ENCODE data around the gene MAST1. TPM values are rescaled to one million over a fixed set of nuclear protein-coding genes. Genes with fewer than 3 reads are reported as not detected.

Gene MAST1
- total RNA-seq, 1 donor = 7.3 TPM

DNA sequence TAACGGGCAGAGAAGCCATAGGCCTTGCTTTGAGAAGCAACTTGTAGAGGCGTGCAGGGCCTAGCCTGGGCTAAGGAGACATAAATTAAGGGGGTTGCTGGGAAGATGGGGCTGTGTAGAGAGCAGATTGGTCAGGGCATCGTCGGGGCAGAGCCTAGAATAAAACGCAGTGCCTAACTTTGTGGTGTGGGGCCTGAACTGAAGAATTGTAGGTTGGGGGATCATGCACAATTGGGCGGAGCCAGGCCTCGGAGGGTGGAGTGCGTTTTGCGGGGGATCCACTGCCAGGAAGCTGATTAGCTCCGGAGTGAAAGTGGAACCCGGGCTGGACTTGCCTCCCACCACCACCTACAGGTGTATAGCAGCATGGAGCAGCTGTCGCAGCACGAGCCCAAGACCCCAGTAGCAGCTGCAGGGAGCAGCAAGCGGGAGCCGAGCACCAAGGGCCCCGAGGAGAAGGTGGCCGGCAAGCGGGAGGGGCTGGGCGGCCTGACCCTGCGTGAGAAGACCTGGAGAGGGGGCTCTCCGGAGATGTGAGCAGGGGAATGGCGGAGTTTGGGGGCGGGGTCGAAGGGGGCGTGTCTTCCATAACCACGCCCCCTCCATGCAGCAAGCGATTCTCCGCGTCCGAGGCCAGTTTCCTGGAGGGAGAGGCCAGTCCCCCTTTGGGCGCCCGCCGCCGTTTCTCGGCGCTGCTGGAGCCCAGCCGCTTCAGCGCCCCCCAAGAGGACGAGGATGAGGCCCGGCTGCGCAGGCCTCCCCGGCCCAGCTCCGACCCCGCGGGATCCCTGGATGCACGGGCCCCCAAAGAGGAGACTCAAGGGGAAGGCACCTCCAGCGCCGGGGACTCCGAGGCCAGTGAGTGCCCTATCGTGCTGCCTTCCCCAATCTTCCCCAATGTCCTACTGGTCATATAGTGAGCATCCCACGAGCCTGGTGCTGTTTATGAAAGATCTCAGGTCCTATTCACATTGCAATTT is 29.1 kb downstream of the MAST1 start:
- peak; percentile 42 to 88 (median 88) for DNase-seq (ENCODE audit: low read depth in 2 of 3, low spot score in 2 of 3)

DNA sequence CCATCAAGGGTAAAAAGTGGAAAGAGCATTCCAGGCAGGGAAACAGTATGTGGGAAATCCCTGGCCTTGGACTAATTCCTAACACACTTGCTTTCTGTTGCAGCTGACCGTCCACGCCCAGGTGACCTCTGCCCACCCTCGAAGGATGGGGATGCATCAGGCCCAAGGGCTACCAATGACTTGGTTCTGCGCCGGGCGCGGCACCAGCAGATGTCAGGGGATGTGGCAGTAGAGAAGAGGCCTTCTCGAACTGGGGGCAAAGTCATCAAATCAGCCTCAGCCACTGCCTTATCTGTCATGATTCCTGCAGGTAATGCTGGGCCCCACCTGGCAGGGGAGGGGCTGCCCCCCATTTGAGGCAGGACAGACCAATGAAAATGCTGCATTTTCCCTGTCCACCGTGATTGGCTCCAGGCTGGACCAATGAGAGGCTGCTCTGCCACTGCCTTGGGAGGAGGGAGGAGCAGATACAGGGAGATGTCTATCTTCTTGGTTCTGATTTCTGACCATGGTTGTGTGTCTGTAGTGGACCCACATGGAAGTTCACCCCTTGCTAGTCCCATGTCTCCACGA is 30.3 kb downstream of the MAST1 start:
- DNase-seq (ENCODE audit: low read depth in 2 of 3, low spot score in 2 of 3) = peak in 1 of 3 donors; percentile 29

DNA sequence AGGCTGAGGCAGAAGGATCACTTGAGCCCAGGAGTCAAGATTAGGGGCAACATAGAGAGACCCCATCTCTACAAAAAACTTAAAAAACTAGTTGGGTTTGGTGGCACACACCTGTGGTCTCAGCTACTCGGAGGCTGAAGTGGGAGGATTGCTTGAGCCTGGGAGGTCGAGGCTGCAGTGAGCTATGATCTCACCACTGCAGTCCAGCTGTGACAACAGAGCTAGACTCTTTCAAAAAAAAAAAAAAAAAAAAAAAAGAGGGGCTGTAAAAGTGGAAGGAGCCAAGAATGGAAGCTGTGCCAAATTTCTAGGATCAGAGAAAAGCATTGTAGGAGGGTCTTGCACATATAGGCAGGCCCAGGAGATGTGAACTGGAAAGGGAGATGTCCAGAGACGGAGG is 33.4 kb downstream of the MAST1 start:
- no peak for DNase-seq (ENCODE audit: low read depth in 2 of 3, low spot score in 2 of 3)

DNA sequence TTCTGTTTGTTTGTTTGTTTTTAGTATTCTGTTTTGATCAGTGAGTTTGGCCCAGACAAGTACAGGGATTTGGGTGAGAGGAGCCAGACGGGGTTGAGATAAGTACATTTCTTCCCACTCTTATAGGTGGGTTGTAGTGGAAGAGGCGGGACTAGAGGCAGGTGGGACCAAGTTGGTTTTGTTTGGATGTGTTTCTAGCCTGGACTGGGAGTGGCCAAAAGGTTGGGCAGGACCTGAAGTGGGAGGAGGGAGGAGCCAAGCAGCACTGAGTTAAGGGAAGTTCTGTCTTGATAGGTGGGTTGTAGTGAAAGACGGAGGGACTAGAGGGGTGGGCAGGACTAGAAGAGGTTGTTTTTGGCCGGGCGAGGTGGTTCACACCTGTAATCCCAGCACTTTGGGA is 33.9 kb downstream of the MAST1 start:
- DNase-seq (ENCODE audit: low read depth in 2 of 3, low spot score in 2 of 3) = no peak

DNA sequence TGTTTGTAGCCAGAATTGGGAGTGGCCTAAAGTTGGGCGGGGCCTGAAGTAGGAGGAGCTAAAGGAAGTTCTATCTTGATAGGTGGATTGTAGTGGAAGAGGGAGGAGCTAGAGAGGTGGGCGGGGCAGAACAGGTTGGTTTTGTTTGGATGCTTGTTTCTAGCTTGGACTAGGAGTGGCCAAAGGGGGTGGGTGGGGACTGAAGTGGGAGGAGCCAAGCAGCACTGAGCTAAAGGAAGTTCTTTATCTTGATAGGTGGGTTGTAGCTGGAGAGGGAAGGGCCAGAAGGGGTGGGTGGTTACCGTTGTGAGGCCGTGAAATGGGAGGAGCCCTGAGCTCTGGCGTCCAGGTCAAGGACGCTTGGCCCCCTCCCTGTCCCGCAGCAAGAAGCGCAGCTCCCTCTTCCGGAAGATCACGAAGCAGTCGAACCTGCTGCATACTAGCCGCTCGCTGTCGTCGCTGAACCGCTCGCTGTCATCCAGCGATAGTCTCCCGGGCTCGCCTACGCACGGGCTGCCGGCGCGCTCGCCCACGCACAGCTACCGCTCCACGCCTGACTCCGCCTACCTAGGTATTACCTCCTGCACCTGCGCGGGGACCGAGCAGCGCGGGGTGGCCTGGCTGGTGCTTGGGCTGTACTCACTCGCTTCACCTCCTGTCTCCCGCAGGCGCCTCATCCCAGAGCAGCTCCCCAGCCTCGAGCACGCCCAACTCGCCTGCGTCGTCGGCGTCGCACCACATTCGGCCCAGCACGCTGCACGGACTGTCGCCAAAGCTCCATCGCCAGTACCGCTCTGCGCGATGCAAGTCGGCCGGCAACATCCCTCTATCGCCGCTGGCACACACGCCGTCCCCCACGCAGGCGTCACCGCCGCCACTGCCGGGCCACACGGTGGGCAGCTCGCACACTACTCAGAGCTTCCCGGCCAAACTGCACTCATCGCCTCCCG is 34.9 kb downstream of the MAST1 start:
- DNase-seq (ENCODE audit: low read depth in 2 of 3, low spot score in 2 of 3) = peak in 2 of 3 donors; percentile 81

DNA sequence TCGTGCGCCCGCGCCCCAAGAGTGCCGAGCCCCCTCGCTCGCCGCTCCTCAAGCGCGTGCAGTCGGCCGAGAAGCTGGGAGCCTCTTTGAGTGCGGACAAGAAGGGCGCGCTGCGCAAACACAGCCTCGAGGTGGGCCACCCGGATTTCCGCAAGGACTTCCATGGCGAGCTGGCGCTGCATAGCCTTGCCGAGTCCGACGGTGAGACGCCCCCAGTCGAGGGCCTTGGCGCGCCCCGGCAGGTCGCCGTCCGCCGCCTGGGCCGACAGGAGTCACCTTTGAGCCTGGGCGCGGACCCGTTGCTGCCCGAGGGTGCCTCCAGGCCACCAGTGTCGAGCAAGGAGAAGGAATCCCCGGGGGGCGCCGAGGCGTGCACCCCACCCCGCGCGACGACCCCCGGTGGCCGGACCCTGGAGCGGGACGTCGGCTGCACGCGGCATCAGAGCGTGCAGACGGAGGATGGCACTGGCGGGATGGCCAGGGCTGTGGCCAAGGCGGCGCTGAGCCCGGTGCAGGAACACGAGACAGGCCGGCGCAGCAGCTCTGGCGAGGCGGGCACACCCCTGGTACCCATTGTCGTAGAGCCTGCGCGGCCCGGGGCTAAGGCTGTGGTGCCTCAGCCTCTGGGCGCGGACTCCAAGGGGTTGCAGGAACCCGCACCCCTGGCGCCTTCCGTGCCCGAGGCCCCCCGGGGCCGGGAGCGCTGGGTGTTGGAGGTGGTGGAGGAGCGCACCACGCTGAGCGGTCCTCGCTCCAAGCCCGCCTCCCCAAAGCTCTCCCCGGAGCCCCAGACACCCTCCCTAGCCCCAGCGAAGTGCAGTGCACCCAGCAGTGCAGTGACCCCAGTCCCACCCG is 35.8 kb downstream of the MAST1 start:
- no peak for DNase-seq (ENCODE audit: low read depth in 2 of 3, low spot score in 2 of 3)

DNA sequence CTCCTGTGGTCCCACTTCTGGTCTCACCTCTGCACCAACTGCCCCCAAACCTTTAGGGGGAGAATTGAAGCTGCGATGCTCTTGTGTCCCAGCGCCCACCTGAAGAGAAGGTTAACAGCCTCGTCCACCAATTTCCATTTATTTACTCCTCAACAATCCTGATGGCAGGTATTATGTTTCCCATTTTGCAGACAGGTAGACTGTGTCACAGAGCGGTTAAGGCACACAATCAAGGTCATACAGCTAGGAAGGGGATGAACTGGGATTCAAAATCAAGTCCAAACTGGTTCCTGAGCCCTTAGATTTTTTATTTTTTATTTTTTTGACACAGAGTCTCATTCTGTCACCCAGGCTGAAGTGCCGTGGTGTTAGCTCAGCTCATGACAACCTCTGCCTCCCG is 36.8 kb downstream of the MAST1 start:
- DNase-seq (ENCODE audit: low read depth in 2 of 3, low spot score in 2 of 3) = no peak

DNA sequence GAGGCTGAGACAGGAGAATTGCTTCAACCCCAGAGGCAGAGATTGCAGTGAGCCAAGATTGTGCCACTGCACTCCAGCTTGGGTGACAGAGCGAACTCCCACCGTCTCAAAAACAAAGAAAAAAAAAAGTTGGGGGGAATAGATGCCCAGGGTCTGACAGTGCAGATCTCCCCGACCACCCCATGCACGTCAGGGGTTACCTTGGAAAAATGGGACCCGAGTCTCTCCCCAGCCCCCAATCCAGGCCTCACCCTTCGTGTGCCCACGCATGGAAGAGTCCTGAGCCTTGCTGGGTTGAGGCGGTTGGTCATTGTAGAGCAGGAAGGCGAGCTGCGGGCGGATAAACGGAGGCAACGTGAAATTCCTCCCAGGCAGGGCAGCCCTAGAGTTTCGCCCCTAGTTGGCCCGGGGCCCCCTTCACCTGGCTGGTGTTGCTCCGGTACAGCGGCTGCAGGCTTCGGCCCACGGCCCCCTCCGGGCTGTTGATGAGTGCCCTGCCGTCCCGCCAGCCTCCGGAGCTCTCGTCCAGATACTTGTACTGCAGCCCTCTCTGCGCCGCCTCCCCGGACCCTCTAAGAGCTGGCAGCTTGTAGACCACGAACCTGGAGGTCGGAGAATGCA is 42.3 kb downstream of the MAST1 start:
- peak in 1 of 3 donors; percentile 17 for DNase-seq (ENCODE audit: low read depth in 2 of 3, low spot score in 2 of 3)

DNA sequence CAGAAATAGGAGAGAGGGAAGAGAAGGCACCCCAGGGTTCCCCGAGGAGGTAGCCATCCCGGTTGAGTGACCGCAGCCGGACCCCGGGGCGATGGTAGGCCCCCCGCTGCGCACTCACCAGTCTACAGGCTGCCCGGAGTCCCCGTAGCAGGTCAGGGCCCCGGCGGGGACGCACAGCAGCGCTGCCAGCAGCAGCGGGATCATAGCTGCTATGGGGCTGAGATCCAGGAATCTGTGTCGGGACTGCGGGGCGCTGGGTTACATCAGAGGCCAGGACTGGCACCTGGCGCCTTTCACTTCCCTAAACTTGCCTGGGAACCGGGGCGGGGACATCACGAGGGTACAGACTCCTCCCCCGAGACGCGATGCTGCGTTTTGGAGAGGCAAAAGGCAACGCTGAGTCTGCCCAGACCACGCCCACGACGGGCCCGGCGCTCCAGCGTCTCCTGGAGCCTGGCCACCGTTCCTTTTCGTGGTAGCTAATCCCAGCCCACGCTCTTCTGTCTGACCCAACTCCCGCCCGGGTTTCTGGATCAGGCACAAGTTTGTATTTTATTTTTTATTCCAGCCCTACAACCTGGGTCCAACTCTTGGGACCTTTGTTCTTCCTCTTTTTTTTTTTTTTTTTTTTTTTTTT is 43.0 kb downstream of the MAST1 start, which contains the start of gene DNASE2:
Gene DNASE2 (minus strand): TSS at position 278 of the 637 bp plus-strand sequence. CDS start 74 bp downstream, at position 204.
- peak; percentile 58 to 97 (median 95) for DNase-seq (ENCODE audit: low read depth in 2 of 3, low spot score in 2 of 3)

DNA sequence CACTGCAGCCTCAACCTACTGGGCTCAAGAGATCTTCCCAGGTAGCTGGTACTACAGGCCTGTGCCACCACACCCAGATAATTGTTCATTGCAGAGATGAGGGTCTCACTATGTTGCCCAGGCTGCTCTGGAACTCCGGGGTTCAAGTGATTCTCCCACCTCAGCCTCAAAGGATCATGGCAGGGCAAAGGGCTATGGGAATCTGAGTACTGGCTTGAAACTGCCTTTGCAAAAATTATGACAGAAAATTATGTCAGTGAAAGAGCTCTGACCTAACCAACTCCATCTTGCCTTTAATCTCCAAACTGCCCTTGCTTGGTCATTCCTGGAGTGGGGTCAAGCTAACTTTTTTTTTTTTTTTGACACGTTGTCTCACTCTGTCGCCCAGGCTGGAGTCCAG is 44.3 kb downstream of the MAST1 start:
- no peak for DNase-seq (ENCODE audit: low read depth in 2 of 3, low spot score in 2 of 3)

DNA sequence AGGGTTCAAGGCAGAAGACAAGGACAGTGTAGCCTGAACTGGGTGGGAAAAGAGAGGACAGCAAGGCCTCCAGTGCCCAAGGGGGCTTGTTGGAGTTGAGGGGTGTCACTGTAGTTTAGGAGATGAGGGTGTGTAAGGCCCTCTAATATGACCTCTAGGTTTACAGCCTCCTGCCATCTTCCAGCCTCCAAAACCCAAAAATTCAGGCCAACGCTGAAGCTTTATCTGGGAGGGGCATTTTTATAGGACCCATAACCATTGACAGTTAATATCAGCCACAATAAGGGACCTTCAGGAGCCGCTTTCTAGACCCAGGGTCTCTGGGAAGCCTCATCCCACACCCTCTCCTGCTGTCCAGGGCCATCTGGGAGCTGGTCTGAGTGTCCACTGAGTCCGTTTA is 45.9 kb downstream of the MAST1 start:
- DNase-seq (ENCODE audit: low read depth in 2 of 3, low spot score in 2 of 3) = no peak

DNA sequence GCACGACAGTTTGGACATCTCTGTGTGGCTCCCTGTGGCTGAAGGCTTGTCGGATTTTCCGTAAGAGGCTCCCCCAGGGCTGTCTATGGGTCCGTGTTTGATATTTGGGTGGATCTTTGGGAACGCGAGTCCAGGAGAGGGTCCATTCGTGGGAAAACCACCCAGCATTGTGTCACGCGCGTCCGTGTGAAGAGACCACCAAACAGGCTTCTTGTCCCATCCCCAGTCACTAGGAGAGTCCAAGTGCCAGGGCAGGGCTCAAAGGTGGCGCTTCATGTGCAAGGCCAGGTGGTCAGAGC is 46.3 kb downstream of the MAST1 start:
- no peak for DNase-seq (ENCODE audit: low read depth in 2 of 3, low spot score in 2 of 3)

DNA sequence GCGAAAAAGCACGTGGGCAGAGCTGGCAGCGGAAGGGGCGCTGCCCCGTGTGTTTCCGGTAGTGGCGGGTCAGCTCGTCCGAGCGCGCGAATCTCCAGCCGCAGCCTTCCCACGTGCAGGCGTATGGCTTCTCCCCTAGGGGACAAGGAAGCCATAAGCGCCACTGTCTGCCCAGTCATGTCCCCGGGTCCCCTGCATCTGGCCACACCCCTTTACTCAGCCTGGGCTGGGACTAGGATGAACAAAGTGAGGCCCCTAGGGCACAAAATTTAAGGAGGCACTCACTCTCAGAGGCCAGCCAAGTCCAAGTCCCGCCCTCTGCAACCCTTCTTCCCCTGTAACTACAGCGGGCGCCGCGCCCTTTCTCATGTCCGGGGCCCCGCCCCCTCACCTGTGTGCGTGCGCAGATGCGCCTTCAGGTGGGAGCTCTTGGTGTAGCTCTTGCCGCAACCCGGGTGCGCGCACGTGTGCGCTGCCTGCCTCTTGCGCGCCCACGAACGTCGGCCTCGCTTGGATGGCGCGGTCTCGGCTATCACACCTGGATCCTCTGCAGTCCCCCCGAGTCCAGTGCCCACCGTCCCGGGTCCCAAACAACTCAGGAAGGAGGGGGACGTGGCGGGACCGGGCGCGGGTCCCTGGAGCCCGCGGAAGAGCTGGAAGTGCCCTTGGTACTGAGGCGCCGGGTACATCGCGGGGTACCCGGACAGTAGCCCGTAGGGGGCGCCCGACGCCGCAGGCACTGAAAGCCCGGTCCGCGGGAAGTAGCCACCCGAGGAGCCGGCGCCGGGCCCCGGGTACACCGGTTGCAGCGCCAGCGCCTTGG is 46.8 kb downstream of the MAST1 start:
- DNase-seq (ENCODE audit: low read depth in 2 of 3, low spot score in 2 of 3) = peak; percentile 76 to 78 (median 78)

DNA sequence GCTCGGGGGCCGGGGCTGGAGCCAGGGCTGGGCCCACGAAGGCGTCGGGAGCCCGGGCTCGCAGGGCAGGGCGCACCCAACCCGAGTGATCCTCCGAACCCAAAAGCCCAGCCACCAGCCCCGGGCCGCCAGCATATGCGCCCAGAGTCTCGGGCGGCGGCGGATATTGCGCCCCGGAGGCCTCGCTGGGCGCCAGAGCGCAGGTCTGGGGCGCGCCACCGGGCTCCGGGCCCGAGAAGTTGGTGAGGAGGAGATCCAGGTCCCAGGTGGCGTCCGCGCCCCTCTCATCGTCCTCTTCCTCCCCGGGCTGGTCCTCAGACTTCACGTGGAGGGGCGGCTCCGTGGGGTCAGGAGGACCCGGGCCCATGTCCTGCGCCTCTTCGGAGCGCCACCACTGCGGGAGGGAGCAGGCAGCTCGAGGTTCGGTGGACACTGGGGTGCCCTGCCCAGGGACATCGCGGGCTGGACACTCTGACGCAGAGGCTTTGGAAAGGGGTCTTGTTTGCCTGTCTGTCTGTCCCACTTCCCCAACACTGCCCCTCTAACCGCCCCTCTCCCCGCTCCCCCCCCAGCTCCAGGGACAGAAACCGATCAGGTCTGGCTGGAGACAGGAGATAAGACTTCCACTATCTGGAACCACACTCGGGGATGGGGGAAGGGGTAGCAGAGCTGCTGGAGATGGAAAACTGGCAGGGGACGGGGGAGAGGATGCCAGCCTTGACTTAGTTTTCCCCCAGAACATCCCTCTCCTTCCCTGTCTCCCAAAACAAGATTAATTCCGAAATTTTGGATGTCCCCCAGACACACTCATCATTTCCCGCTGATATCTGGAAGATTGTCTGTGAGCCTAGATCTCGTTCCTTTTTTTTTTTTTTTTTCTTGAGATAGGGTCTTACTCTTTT is 47.7 kb downstream of the MAST1 start:
- DNase-seq (ENCODE audit: low read depth in 2 of 3, low spot score in 2 of 3) = peak in 2 of 3 donors; percentile 39 to 61

DNA sequence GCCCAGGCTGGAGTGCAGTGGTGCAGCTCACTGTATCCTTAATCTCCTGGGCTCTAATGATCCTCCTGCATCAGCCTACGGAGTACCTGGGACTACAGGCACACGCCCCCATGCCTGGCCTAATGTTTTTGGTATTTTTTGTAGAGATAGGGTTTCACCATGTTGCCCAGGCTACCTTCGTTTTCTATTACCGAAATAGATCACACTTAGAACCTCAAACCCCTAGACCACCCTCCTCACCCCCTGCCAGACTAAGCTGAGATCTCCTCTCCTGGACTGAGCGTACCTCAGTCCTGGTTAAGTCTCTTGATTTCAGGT is 48.3 kb downstream of the MAST1 start:
- DNase-seq (ENCODE audit: low read depth in 2 of 3, low spot score in 2 of 3) = no peak

DNA sequence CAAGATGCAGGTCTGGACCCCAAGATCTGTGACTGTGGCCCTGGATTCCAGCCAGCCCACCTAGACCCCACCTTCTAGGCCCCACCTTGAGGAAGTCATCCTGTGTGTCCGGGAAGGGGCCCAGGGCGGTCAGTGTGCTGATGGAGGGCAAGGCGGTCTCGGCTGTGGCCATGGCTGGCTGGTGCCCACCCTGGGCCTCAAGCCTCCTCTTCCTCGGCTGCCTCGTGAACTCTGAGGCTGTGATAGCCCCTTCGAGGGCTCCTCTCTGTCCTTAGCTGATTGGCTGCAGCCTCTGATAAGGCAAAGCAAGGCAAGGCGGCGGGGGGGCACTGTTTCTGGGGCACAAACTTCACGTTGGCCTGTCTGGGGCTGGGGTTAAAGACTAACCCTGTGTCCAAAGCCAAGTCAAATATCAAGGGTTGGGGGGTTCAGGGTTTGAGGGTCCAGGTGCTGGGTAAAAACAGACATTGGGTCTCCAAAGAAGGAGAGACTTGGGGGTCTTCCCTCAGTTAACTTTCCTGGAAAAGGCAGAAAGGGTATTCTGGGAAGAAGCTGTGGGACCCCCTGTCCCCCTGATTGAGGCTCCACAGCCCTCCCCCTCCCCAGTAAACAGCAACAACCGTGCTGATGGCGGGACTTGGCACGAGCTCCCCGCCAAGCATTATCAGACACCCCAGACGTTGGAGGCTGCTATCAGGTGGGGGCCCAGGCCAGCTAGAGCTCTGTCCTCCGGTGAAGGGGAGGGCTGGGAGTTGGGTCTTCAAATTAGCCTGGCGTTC is 48.8 kb downstream of the MAST1 start, which contains the start of gene KLF1:
Gene KLF1 (minus strand): TSS at position 233 of the 779 bp plus-strand sequence. CDS start 61 bp downstream, at position 172.
- DNase-seq (ENCODE audit: low read depth in 2 of 3, low spot score in 2 of 3) = peak in 1 of 3 donors; percentile 25

Data from hematopoietic multipotent progenitor cell (in vitro differentiated cells).